Effector CD8-positive, alpha-beta T cell (primary cell): ENCODE data around the gene FAM171A2.
A peak's percentile ranks its signal among the peaks of the same experiment; 100 is the strongest.
"Not testable (repeated sequence)": the region's sequence is repeated elsewhere in the genome, so short reads cannot be mapped to it uniquely, and the experiment has no call there.

Experiments
- DNase-seq: peaks from one replicate; lab custom pipeline; 2025; lab: John Stamatoyannopoulos, UW
- total RNA-seq, 4 experiments: gene quantifications; one replicate each; lab custom pipeline; 2026; lab: John Stamatoyannopoulos, UW

Gene FAM171A2
- 0.49 to 0.97 (median 0.76) reads per million in 4 experiments for total RNA-seq

GRCh38 chr17:44363613-44364159 is at the start of gene FAM171A2:
Gene FAM171A2, minus strand, starts transcription at chr17:44363853. Its CDS starts 139 bp downstream, at chr17:44363714.
- peak; percentile 59 for DNase-seq

- no peak for DNase-seq
These were observed 45.8 kb upstream of the FAM171A2 start for GRCh38 chr17:44409309-44410028.

GRCh38 chr17:44408786-44409185 is 45.1 kb upstream of the FAM171A2 start:
- DNase-seq = no peak

GRCh38 chr17:44402564-44403172 is 39.0 kb upstream of the FAM171A2 start:
- no peak for DNase-seq

- no peak for DNase-seq
These were observed 36.7 kb upstream of the FAM171A2 start for GRCh38 chr17:44400226-44400847.

GRCh38 chr17:44398692-44399691 is 35.3 kb upstream of the FAM171A2 start:
- DNase-seq = no peak

GRCh38 chr17:44397479-44398440 is 34.1 kb upstream of the FAM171A2 start:
- DNase-seq = no peak

- no peak for DNase-seq
These were observed 33.3 kb upstream of the FAM171A2 start for GRCh38 chr17:44396946-44397345.

- DNase-seq = no peak
These were observed 31.2 kb upstream of the FAM171A2 start for GRCh38 chr17:44394833-44395232.

GRCh38 chr17:44394112-44394511 is 30.5 kb upstream of the FAM171A2 start:
- not testable (repeated sequence) for DNase-seq

GRCh38 chr17:44390250-44390870 is 26.7 kb upstream of the FAM171A2 start:
- DNase-seq = no peak

GRCh38 chr17:44389723-44390202 is 26.1 kb upstream of the FAM171A2 start:
- no peak for DNase-seq

GRCh38 chr17:44389281-44389680 is 25.6 kb upstream of the FAM171A2 start, which contains the start of gene ITGA2B:
Gene ITGA2B, minus strand, starts transcription at chr17:44389649. Its CDS starts 176 bp downstream, at chr17:44389473.
- DNase-seq = no peak

GRCh38 chr17:44387804-44388203 is 24.2 kb upstream of the FAM171A2 start:
- DNase-seq = no peak

- no peak for DNase-seq
These were observed 22.5 kb upstream of the FAM171A2 start for GRCh38 chr17:44386182-44386525.

GRCh38 chr17:44385287-44386181 is 21.9 kb upstream of the FAM171A2 start:
- peak; percentile 78 for DNase-seq

- no peak for DNase-seq
These were observed 21.2 kb upstream of the FAM171A2 start for GRCh38 chr17:44384823-44385286.

GRCh38 chr17:44384281-44384822 is 20.7 kb upstream of the FAM171A2 start:
- no peak for DNase-seq
